Body of pancreas (tissue), 4 donors: ENCODE results near the gene BROX.

Experiments used
- CTCF ChIP-seq, 7 experiments: fragments of 450-650 bp in 4 of 7; fragments of 200-600 bp in 3 of 7; sonication (generic) in 3 of 7; IDR thresholded peaks; one replicate each; pipeline ENCODE4 v1.5.1; 2016 to 2019; ENCODE audit warnings: antibody characterized with exemption in 7 of 7
- POLR2A ChIP-seq, 3 donors: fragments of 450-650 bp; IDR thresholded peaks; one replicate each; pipeline ENCODE4 v1.6.1; 2016; ENCODE audit warnings: antibody characterized with exemption in 3 of 3, mild to moderate bottlenecking in 2 of 3

- TF ChIP-seq CTCF (IDR thresholded peaks at IDR 0.05) (no peak), POLR2A (IDR thresholded peaks at IDR 0.05) (no peak)
Measured at GRCh38 chr1:222730866-222731265, 18.5 kb downstream of the BROX start.
